Measurements from ENCODE around the gene F2RL3. TPM values are rescaled to one million over a fixed set of nuclear protein-coding genes. Genes with fewer than 3 reads are reported as not detected.

Gene F2RL3
- total RNA-seq, 1 donor from 2014 or later: not detected

GRCh38 chr19:16861834-16862233 lies 27.0 kb upstream of the F2RL3 start:
- no peaks in the 10 kb centered on the region for H3K27me3 Mint-ChIP-seq (ENCODE audit: low read depth, unreplicated experiment)
- Histone ChIP-seq H3K4me1 (ENCODE audit: insufficient read depth, low read length) (no peaks in the 10 kb centered on the region), H3K4me3 (ENCODE audit: insufficient read depth, low read depth, low read length) (no peak overlapping the region), H4K20me1 (ENCODE audit: insufficient read depth, low read length) (peaks cover 20% of the 10 kb centered on the region), H3K27ac (ENCODE audit: low read depth, low read length) (no peak overlapping the region), H3K36me3 (ENCODE audit: insufficient read depth, low read length) (peaks cover 10% of the 10 kb centered on the region), H3K9me3 (ENCODE audit: insufficient read depth, low read depth, low read length) (no peaks in the 10 kb centered on the region), H3K9ac (ENCODE audit: low read length) (no peak overlapping the region), H3K27me3 (ENCODE audit: insufficient read depth, low read length) (no peaks in the 10 kb centered on the region), H3K4me2 (ENCODE audit: low read length) (no peak overlapping the region), H3K79me2 (ENCODE audit: insufficient read depth, low read length) (no peaks in the 10 kb centered on the region), H2AFZ (ENCODE audit: low read depth, low read length) (no peak overlapping the region)
- no peak overlapping the region for H3K27ac Mint-ChIP-seq (ENCODE audit: unreplicated experiment)
- peaks cover 17% of the 10 kb centered on the region for H3K36me3 Mint-ChIP-seq (ENCODE audit: low read depth, unreplicated experiment)
- DNase-seq (ENCODE audit: low read depth) (no peak), FAIRE-seq (no peak)
- no peak overlapping the region for H3K4me3 Mint-ChIP-seq (ENCODE audit: unreplicated experiment)
- H3K4me1 Mint-ChIP-seq (ENCODE audit: low read depth, unreplicated experiment): no peaks in the 10 kb centered on the region
- TF ChIP-seq EZH2 (IDR thresholded peaks at IDR 0.05; ENCODE audit: insufficient read depth, low read length) (no peak), CTCF (IDR thresholded peaks at IDR 0.05; ENCODE audit: insufficient read depth, low read depth, low read length) (no peak)
- no peaks in the 10 kb centered on the region for H3K9me3 Mint-ChIP-seq (ENCODE audit: unreplicated experiment)

- Histone ChIP-seq H3K27ac (ENCODE audit: low read depth, low read length) (no peak overlapping the region), H3K9ac (ENCODE audit: low read length) (no peak overlapping the region), H3K9me3 (ENCODE audit: insufficient read depth, low read depth, low read length) (no peaks in the 10 kb centered on the region), H3K4me1 (ENCODE audit: insufficient read depth, low read length) (no peaks in the 10 kb centered on the region), H3K36me3 (ENCODE audit: insufficient read depth, low read length) (peaks cover 16% of the 10 kb centered on the region), H3K4me2 (ENCODE audit: low read length) (no peak overlapping the region), H3K79me2 (ENCODE audit: insufficient read depth, low read length) (no peaks in the 10 kb centered on the region), H2AFZ (ENCODE audit: low read depth, low read length) (no peak overlapping the region), H4K20me1 (ENCODE audit: insufficient read depth, low read length) (peaks cover 30% of the 10 kb centered on the region), H3K27me3 (ENCODE audit: insufficient read depth, low read length) (no peaks in the 10 kb centered on the region), H3K4me3 (ENCODE audit: insufficient read depth, low read depth, low read length) (no peak overlapping the region)
- H3K27me3 Mint-ChIP-seq (ENCODE audit: low read depth, unreplicated experiment): no peaks in the 10 kb centered on the region
- H3K4me3 Mint-ChIP-seq (ENCODE audit: unreplicated experiment): no peak overlapping the region
- no peaks in the 10 kb centered on the region for H3K4me1 Mint-ChIP-seq (ENCODE audit: low read depth, unreplicated experiment)
- TF ChIP-seq EZH2 (IDR thresholded peaks at IDR 0.05; ENCODE audit: insufficient read depth, low read length) (no peak), CTCF (IDR thresholded peaks at IDR 0.05; ENCODE audit: insufficient read depth, low read depth, low read length) (no peak)
- peaks cover 22% of the 10 kb centered on the region for H3K36me3 Mint-ChIP-seq (ENCODE audit: low read depth, unreplicated experiment)
- no peaks in the 10 kb centered on the region for H3K9me3 Mint-ChIP-seq (ENCODE audit: unreplicated experiment)
- DNase-seq (ENCODE audit: low read depth) (no peak), FAIRE-seq (no peak)
- no peak overlapping the region for H3K27ac Mint-ChIP-seq (ENCODE audit: unreplicated experiment)
These were observed 25.9 kb upstream of the F2RL3 start for GRCh38 chr19:16862826-16863415.

GRCh38 chr19:16867211-16867610 lies 21.6 kb upstream of the F2RL3 start:
- H3K4me3 ChIP-seq (ENCODE audit: insufficient read depth, low read depth, low read length): no peak overlapping the region
- FAIRE-seq (no peak), DNase-seq (ENCODE audit: low read depth) (no peak)
- no peak overlapping the region for H3K4me2 ChIP-seq (ENCODE audit: low read length)
- no peaks in the 10 kb centered on the region for H3K4me1 ChIP-seq (ENCODE audit: insufficient read depth, low read length)
- H3K9me3 ChIP-seq (ENCODE audit: insufficient read depth, low read depth, low read length): no peaks in the 10 kb centered on the region
- no peaks in the 10 kb centered on the region for H3K27me3 ChIP-seq (ENCODE audit: insufficient read depth, low read length)
- H3K4me1 Mint-ChIP-seq (ENCODE audit: low read depth, unreplicated experiment): no peaks in the 10 kb centered on the region
- H3K79me2 ChIP-seq (ENCODE audit: insufficient read depth, low read length): no peaks in the 10 kb centered on the region
- H3K4me3 Mint-ChIP-seq (ENCODE audit: unreplicated experiment): no peak overlapping the region
- no peak overlapping the region for H3K27ac ChIP-seq (ENCODE audit: low read depth, low read length)
- peaks cover 36% of the 10 kb centered on the region for H4K20me1 ChIP-seq (ENCODE audit: insufficient read depth, low read length)
- no peak overlapping the region for H3K27ac Mint-ChIP-seq (ENCODE audit: unreplicated experiment)
- no peak for TF ChIP-seq CTCF (IDR thresholded peaks at IDR 0.05; ENCODE audit: insufficient read depth, low read depth, low read length)
- no peak for TF ChIP-seq EZH2 (IDR thresholded peaks at IDR 0.05; ENCODE audit: insufficient read depth, low read length)
- H3K9me3 Mint-ChIP-seq (ENCODE audit: unreplicated experiment): no peaks in the 10 kb centered on the region
- H3K36me3 Mint-ChIP-seq (ENCODE audit: low read depth, unreplicated experiment): peaks cover 25% of the 10 kb centered on the region
- H2AFZ ChIP-seq (ENCODE audit: low read depth, low read length): no peak overlapping the region
- peaks cover 22% of the 10 kb centered on the region for H3K36me3 ChIP-seq (ENCODE audit: insufficient read depth, low read length)
- H3K27me3 Mint-ChIP-seq (ENCODE audit: low read depth, unreplicated experiment): no peaks in the 10 kb centered on the region
- no peak overlapping the region for H3K9ac ChIP-seq (ENCODE audit: low read length)
